BLaER1 treated with 17β-estradiol and CSF1 and Interleukin-3, amounts not matched to agents 10 nM and 100 nM (cell line): ENCODE data around the gene BAIAP2L1.

ENCODE experiments used
- H3K27ac ChIP-seq, 11 experiments: shearing (Covaris generic); formaldehyde crosslinking; 2 replicates each; pipeline ENCODE4 v1.8.1; 2022
- H3K27me3 ChIP-seq, 11 experiments: shearing (Covaris generic); formaldehyde crosslinking; 2 replicates each; pipeline ENCODE4 v1.8.1; 2022
- H3K36me3 ChIP-seq, 11 experiments: shearing (Covaris generic); formaldehyde crosslinking; 2 replicates each; pipeline ENCODE4 v1.8.1; 2022
- H3K4me1 ChIP-seq, 10 experiments: shearing (Covaris generic); formaldehyde crosslinking; 2 replicates each; pipeline ENCODE4 v1.8.1; 2022
- H3K4me2 ChIP-seq, 11 experiments: shearing (Covaris generic); formaldehyde crosslinking; 2 replicates each; pipeline ENCODE4 v1.8.1; 2022
- H3K4me3 ChIP-seq, 10 experiments: shearing (Covaris generic); formaldehyde crosslinking; 2 replicates each; pipeline ENCODE4 v1.8.1; 2022
- H3K9ac ChIP-seq, 11 experiments: shearing (Covaris generic); formaldehyde crosslinking; 2 replicates each; pipeline ENCODE4 v1.8.1; 2022
- H3K9me3 ChIP-seq, 11 experiments: shearing (Covaris generic); formaldehyde crosslinking; replicated peaks in 1 of 11; 2 replicates each; pipeline ENCODE4 v1.8.1; 2022
- H4K20me1 ChIP-seq, 11 experiments: shearing (Covaris generic); formaldehyde crosslinking; 2 replicates each; pipeline ENCODE4 v1.8.1; 2022
- Cebpa-rat ChIP-seq, 11 experiments: shearing (Covaris generic); IDR thresholded peaks; 2 replicates each; pipeline ENCODE4 v1.8.1; 2022

BAIAP2L1 gene

DNA sequence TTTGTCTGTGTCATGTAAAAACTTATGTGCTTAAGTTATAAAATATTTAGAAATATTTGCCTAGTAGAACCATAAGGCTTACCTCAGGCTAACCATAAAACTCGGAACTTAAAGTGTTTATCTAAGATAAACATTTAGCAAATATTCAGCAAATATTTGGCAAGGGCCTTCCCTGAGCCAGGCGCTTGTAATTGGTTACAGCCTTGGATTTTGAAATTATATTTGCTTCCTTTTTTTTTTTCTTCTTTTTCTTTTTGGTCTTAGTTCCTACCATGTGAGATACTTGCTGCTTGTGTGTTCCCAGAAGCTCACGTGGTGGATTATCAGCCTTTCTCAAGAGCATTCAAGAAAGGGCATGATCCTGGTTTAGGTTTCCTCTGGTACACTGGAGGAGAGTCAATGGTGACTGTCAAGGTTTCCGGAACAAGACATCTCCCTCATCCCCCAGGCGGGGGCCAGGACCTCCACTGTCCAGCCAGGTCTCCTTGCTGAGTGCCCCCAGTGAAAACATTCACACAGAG is 124.6 kb downstream of the BAIAP2L1 start:
- Histone ChIP-seq H3K27ac (peak overlapping the region in 4 of 11 experiments; percentile 20 to 68 (median 64); a peak in 5 of 22 replicates), H3K4me1 (peaks cover 25 to 66% (median 32%) of the 10 kb centered on the region in 10 experiments), H3K9ac (peak overlapping the region in 3 of 11 experiments; percentile 40 to 45 (median 45); a peak in 3 of 22 replicates), H3K4me3 (no peak overlapping the region), H4K20me1 (peaks cover 0 to 6% (median 0%) of the 10 kb centered on the region in 11 experiments; a peak in 1 of 22 replicates), H3K9me3 (no peaks in the 10 kb centered on the region), H3K36me3 (no peaks in the 10 kb centered on the region), H3K27me3 (no peaks in the 10 kb centered on the region), H3K4me2 (peak overlapping the region in 4 of 11 experiments; percentile 5 to 75 (median 51); a peak in 6 of 22 replicates)
- TF ChIP-seq Cebpa-rat (IDR thresholded peaks at IDR 0.05), result no peak

DNA sequence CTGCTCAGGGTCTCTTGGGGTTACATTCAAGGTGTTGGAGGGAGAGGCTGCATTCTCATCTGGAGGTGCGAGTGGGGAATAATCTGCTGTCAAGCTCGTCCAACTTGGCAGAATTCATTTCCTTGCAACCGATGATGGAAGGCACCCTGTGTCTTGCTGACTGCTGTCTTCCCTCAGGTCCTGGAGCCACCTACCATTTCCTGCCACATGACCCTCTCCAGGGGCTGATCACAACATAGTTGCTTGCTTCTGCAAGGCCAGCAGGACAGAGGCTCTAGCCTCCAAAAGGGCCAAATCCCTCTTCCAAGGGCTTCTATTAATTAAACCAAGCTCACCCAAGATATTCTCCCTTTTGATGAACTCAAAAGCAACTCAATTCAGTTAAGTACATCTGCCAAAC is 133.6 kb downstream of the BAIAP2L1 start:
- Histone ChIP-seq H3K4me3 (no peak overlapping the region), H3K36me3 (peaks cover 0 to 24% (median 4%) of the 10 kb centered on the region in 11 experiments; a peak in 12 of 22 replicates), H4K20me1 (peaks cover 0 to 5% (median 0%) of the 10 kb centered on the region in 11 experiments; a peak in 2 of 22 replicates), H3K4me1 (peaks cover 0 to 19% (median 4%) of the 10 kb centered on the region in 10 experiments; a peak in 9 of 20 replicates), H3K27ac (no peak overlapping the region; a peak in 1 of 22 replicates), H3K9me3 (no peaks in the 10 kb centered on the region), H3K27me3 (no peaks in the 10 kb centered on the region), H3K4me2 (peak overlapping the region in 3 of 11 experiments; percentile 18 to 75 (median 67); a peak in 5 of 22 replicates), H3K9ac (peak overlapping the region in 1 of 11 experiments; percentile 42; a peak in 1 of 22 replicates)
- TF ChIP-seq Cebpa-rat (IDR thresholded peaks at IDR 0.05), result no peak

DNA sequence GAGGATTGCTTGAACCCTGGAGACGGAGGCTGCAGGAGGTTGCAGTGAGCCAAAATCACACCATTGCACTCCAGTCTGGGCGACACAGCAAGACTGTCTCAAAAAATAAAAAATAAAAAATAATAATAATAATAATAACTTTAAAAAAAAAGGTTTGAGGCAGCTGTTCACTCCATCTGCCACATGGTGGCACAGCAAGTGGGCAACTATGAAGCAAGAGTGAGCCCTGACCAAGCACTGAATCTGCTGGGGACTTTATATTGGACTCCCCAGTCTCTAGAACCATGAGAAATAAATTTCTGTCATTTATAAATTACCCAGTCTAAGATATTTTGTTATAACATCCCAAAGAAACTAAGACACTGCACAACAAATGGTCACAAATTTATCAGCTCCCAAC is 134.1 kb downstream of the BAIAP2L1 start:
- no peak overlapping the region for H3K27ac ChIP-seq
- H3K9me3 ChIP-seq, result peaks cover 0 to 3% (median 2%) of the 10 kb centered on the region in 11 experiments; a peak in 11 of 22 replicates
- no peaks in the 10 kb centered on the region for H3K27me3 ChIP-seq
- peaks cover 0 to 19% (median 3%) of the 10 kb centered on the region in 10 experiments; a peak in 9 of 20 replicates for H3K4me1 ChIP-seq
- peaks cover 0 to 5% (median 0%) of the 10 kb centered on the region in 11 experiments; a peak in 2 of 22 replicates for H4K20me1 ChIP-seq
- H3K4me3 ChIP-seq, result no peak overlapping the region
- H3K9ac ChIP-seq, result no peak overlapping the region
- H3K36me3 ChIP-seq, result peaks cover under 1 to 29% (median 6%) of the 10 kb centered on the region in 11 experiments; a peak in 20 of 22 replicates
- peak overlapping the region in 3 of 11 experiments; percentile 18 to 75 (median 67); a peak in 5 of 22 replicates for H3K4me2 ChIP-seq
- no peak for TF ChIP-seq Cebpa-rat (IDR thresholded peaks at IDR 0.05)

DNA sequence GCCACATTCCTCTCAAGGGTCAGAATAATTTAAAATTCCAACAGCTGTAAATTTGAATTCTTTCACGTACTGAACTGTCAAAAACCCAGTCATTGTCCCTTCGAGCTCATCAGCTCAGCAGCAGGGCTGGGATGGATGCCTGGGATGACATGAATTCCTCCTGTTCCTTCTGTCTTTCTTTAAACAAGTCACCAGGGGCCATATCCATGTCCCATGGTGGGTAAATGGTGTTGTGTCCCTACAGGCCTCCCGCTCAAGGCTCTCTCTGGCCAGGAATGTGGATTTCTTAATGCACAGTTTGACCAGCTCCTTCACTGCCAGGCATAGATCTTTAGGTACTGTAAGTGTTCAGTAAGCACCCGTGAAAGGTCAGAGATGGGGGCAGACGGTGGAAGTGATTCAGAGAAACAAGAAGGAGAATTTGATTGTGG is 135.0 kb downstream of the BAIAP2L1 start:
- Histone ChIP-seq H3K4me1 (peaks cover 0 to 19% (median 2%) of the 10 kb centered on the region in 10 experiments; a peak in 9 of 20 replicates), H3K4me2 (no peak overlapping the region), H3K27me3 (no peaks in the 10 kb centered on the region), H3K4me3 (no peak overlapping the region), H3K36me3 (peaks cover 10 to 38% (median 16%) of the 10 kb centered on the region in 11 experiments), H3K9ac (no peak overlapping the region), H4K20me1 (peaks cover 0 to 5% (median 0%) of the 10 kb centered on the region in 11 experiments; a peak in 2 of 22 replicates), H3K9me3 (peaks cover 0 to 13% (median 12%) of the 10 kb centered on the region in 11 experiments; a peak in 17 of 22 replicates), H3K27ac (no peak overlapping the region)
- no peak for TF ChIP-seq Cebpa-rat (IDR thresholded peaks at IDR 0.05)

DNA sequence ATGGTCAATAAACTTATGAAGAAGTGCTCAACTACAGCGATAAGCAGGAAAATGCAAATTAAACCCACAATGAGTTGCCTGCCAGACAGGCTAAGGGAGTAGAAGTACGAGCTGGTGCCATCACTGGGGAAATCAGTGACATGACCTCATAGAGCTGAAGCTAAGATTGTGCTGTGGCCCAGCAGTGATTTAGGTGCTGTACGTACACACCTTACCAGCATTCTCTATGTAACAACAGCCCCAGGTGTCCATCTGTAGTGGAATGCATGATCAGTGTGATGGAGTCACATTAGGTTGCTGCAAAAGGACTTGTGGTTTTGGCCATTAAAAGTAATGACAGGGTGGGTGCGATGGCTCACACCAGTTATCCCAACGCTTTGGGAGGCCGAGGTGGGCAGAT is 143.2 kb downstream of the BAIAP2L1 start:
- H3K9ac ChIP-seq, result no peak overlapping the region

DNA sequence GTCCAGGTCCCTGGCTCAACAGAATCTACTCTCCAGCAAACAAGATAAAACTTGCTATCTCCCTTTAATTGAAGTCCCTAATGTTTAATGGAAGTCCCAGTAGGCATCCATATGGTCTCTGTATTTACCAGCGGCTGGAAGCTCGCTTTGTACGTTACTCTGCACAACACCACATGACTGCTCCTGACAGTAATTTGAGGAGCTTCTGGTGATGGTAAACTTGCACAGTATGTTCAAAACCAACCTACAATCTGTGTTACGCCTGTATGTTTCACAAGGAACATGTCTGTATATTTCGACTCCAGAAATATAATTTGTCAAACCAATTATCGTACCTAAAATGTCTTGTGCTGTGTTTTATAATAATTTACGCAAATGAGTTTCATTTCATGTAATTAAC is 144.5 kb downstream of the BAIAP2L1 start:
- Histone ChIP-seq H3K27ac (no peak overlapping the region), H3K4me3 (no peak overlapping the region), H3K27me3 (no peaks in the 10 kb centered on the region), H4K20me1 (peaks cover 0 to 25% (median 0%) of the 10 kb centered on the region in 11 experiments; a peak in 9 of 22 replicates), H3K9ac (no peak overlapping the region), H3K36me3 (peaks cover 25 to 65% (median 48%) of the 10 kb centered on the region in 11 experiments), H3K4me1 (peaks cover 17 to 38% (median 26%) of the 10 kb centered on the region in 10 experiments), H3K4me2 (no peak overlapping the region), H3K9me3 (peaks cover 0 to 10% (median 8%) of the 10 kb centered on the region in 11 experiments; a peak in 17 of 22 replicates)
- no peak for TF ChIP-seq Cebpa-rat (IDR thresholded peaks at IDR 0.05)

More for the DNA sequence above, 143.2 kb downstream of the BAIAP2L1 start:
- Histone ChIP-seq H3K4me2 (no peak overlapping the region), H3K27me3 (no peaks in the 10 kb centered on the region), H3K36me3 (peaks cover 29 to 75% (median 53%) of the 10 kb centered on the region in 11 experiments), H4K20me1 (peaks cover 0 to 25% (median 0%) of the 10 kb centered on the region in 11 experiments; a peak in 9 of 22 replicates), H3K9me3 (peaks cover 0 to 17% (median 15%) of the 10 kb centered on the region in 11 experiments; a peak in 17 of 22 replicates), H3K27ac (no peak overlapping the region), H3K4me1 (peaks cover 11 to 34% (median 22%) of the 10 kb centered on the region in 10 experiments), H3K4me3 (no peak overlapping the region)
- no peak for TF ChIP-seq Cebpa-rat (IDR thresholded peaks at IDR 0.05)

DNA sequence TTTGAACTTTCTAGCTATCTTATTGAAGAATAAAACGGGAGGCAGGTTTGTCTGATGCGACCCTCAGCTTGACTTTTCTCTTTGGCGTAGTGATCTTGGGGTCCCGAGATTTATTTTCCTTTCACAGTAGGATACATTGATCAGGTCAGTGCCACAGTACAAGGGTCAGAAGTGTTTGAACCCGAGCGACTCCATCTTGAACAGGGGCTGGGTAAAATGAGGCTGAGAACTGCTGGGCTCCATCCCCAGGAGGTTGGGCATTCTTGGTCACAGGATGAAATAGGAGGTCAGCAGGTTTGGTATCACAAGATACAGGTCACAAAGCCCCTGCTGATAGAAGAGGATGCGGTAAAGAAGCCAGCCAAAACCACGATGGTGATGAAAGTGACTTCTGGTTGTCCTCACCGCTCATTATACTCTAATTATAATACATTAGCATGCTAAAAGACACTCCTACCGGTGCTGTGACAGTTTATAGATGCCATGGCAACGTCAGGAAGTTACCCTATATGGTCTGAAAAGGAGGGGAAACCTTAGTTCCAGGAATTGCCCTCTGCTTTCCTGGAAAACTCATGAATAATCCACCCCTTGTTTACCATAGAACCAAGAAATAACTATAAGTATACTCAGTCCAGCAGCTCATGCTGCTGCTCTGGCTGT is 145.8 kb downstream of the BAIAP2L1 start:
- TF ChIP-seq Cebpa-rat (IDR thresholded peaks at IDR 0.05), result no peak
- no peak overlapping the region for H3K9ac ChIP-seq

DNA sequence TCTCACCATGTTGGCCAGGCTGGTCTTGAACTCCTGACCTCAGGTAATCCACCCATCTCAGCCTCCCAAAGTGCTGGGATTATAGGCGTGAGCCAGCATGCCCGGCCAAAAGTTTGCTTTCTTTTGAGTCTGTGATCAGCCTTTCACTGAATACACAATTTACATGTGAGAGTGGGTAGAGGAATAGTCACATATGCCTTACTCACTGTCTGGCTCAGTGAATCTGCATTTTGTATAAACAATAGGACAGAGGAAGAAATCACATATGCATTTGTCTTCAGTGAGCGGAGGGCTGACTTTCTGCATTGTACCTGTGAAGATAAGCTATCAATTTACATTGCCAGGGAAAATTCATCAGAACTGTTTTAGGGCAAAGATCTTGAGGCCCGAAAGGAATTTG is 146.4 kb downstream of the BAIAP2L1 start:
- TF ChIP-seq Cebpa-rat (IDR thresholded peaks at IDR 0.05), result no peak
- Histone ChIP-seq H4K20me1 (peaks cover 0 to 25% (median 0%) of the 10 kb centered on the region in 11 experiments; a peak in 9 of 22 replicates), H3K9me3 (no peaks in the 10 kb centered on the region), H3K4me3 (no peak overlapping the region), H3K27me3 (no peaks in the 10 kb centered on the region), H3K4me1 (peaks cover 36 to 57% (median 46%) of the 10 kb centered on the region in 10 experiments), H3K4me2 (peak overlapping the region in 5 of 11 experiments; percentile 23 to 100 (median 43); a peak in 6 of 22 replicates), H3K36me3 (peaks cover 14 to 46% (median 31%) of the 10 kb centered on the region in 11 experiments; a peak in 20 of 22 replicates), H3K27ac (peak overlapping the region in 2 of 11 experiments; percentile 46; a peak in 5 of 22 replicates), H3K9ac (no peak overlapping the region)

More for the DNA sequence above, 145.8 kb downstream of the BAIAP2L1 start:
- no peaks in the 10 kb centered on the region for H3K9me3 ChIP-seq
- H3K4me3 ChIP-seq, result no peak overlapping the region
- H3K36me3 ChIP-seq, result peaks cover 14 to 51% (median 35%) of the 10 kb centered on the region in 11 experiments; a peak in 20 of 22 replicates
- H3K4me1 ChIP-seq, result peaks cover 31 to 52% (median 40%) of the 10 kb centered on the region in 10 experiments
- H3K4me2 ChIP-seq, result peak overlapping the region in 6 of 11 experiments; percentile 16 to 100 (median 41); a peak in 8 of 22 replicates
- peak overlapping the region in 2 of 11 experiments; percentile 46; a peak in 5 of 22 replicates for H3K27ac ChIP-seq
- H4K20me1 ChIP-seq, result peaks cover 0 to 25% (median 0%) of the 10 kb centered on the region in 11 experiments; a peak in 9 of 22 replicates
- no peaks in the 10 kb centered on the region for H3K27me3 ChIP-seq
